Measurements from ENCODE around the gene CCL13.

CCL13 gene

GRCh38 chr17:34391241-34391640 is 35.0 kb downstream of the CCL13 start:
- no peak for TF ChIP-seq CTCF (conservative IDR thresholded peaks at IDR 0.05; ENCODE audit: low read depth)
- no peak overlapping the region for H3K27ac ChIP-seq
- POLR2A ChIA-PET (ENCODE audit: low non-redundant PET) = no interaction called here
- no peak for DNase-seq (ENCODE audit: low spot score)
- CTCF ChIA-PET = no interaction called here

GRCh38 chr17:34393401-34393800 is 37.1 kb downstream of the CCL13 start:
- no peak for DNase-seq (ENCODE audit: low spot score)
- ChIA-PET POLR2A (ENCODE audit: low non-redundant PET) (no interaction called here), CTCF (no interaction called here)
- H3K27ac ChIP-seq = no peak overlapping the region
- TF ChIP-seq CTCF (conservative IDR thresholded peaks at IDR 0.05; ENCODE audit: low read depth) = no peak

GRCh38 chr17:34397265-34397664 is 41.0 kb downstream of the CCL13 start:
- ChIA-PET CTCF (interaction anchor here (0.6 to 1.0 kb wide), 3 partner anchors 43 to 1166 kb away, joined by 3 to 6 read pairs (median 5); no protein-coding TSS in a partner anchor), POLR2A (ENCODE audit: low non-redundant PET) (no interaction called here)
- H3K27ac ChIP-seq = no peak overlapping the region

GRCh38 chr17:34398990-34399389 is 42.7 kb downstream of the CCL13 start:
- DNase-seq (ENCODE audit: low spot score) = no peak
- no peak overlapping the region for H3K27ac ChIP-seq
- TF ChIP-seq CTCF (conservative IDR thresholded peaks at IDR 0.05; ENCODE audit: low read depth) = no peak
- CTCF ChIA-PET = interaction anchor here (1.3 to 1.6 kb wide), 2 partner anchors 21 to 37 kb away, joined by 5 read pairs; no protein-coding TSS in a partner anchor
- POLR2A ChIA-PET (ENCODE audit: low non-redundant PET) = no interaction called here

More at GRCh38 chr17:34397265-34397664, 41.0 kb downstream of the CCL13 start:
- no peak for DNase-seq (ENCODE audit: low spot score)
- TF ChIP-seq CTCF (conservative IDR thresholded peaks at IDR 0.05; ENCODE audit: low read depth) = no peak

- H3K27ac ChIP-seq = no peak overlapping the region
- CTCF ChIA-PET = interaction anchor here (0.6 to 1.6 kb wide), 3 partner anchors 20 to 229 kb away, joined by 3 to 5 read pairs (median 5); no protein-coding TSS in a partner anchor
- POLR2A ChIA-PET (ENCODE audit: low non-redundant PET) = no interaction called here
- DNase-seq (ENCODE audit: low spot score) = no peak
- no peak for TF ChIP-seq CTCF (conservative IDR thresholded peaks at IDR 0.05; ENCODE audit: low read depth)
Measured at GRCh38 chr17:34399725-34400124, 43.4 kb downstream of the CCL13 start.

- no peak for TF ChIP-seq CTCF (conservative IDR thresholded peaks at IDR 0.05; ENCODE audit: low read depth)
- ChIA-PET CTCF (interaction anchor here (0.6 to 1.7 kb wide), 3 partner anchors 39 to 229 kb away, joined by 3 to 5 read pairs (median 4); no protein-coding TSS in a partner anchor), POLR2A (ENCODE audit: low non-redundant PET) (no interaction called here)
Measured at GRCh38 chr17:34400301-34400931, 44.1 kb downstream of the CCL13 start.

More at GRCh38 chr17:34400301-34400931, 44.1 kb downstream of the CCL13 start:
- H3K27ac ChIP-seq = no peak overlapping the region
- DNase-seq (ENCODE audit: low spot score) = no peak
